Neutrophil (primary cell): ENCODE measurements around the gene TM7SF2.

Source experiments
- H3K27ac ChIP-seq: fragments of 200-600 bp; sonication (generic); 2 replicates; pipeline ENCODE4 v1.5.1; 2016; ENCODE audit warnings: mild to moderate bottlenecking, moderate library complexity
- H3K27me3 ChIP-seq: fragments of 200-600 bp; sonication (generic); 2 replicates; pipeline ENCODE4 v1.6.0; 2016; ENCODE audit warnings: mild to moderate bottlenecking
- H3K36me3 ChIP-seq: fragments of 200-600 bp; sonication (generic); 2 replicates; pipeline ENCODE4 v1.5.1; 2017
- H3K4me1 ChIP-seq, 2 experiments: fragments of 200-600 bp in 1 of 2; sonication (generic) in 1 of 2; 1 replicate in 1 of 2; 2 replicates in 1 of 2; pipeline versions ENCODE4 v1.5.1 to v1.6.1; 2013 to 2016; ENCODE audit warnings: low read depth in 1 of 2, low read length in 1 of 2, mild to moderate bottlenecking in 1 of 2, moderate library complexity in 1 of 2; ENCODE audit not compliant: control insufficient read depth in 1 of 2, insufficient read depth in 1 of 2
- H3K4me3 ChIP-seq, 2 experiments: fragments of 200-600 bp in 1 of 2; sonication (generic) in 1 of 2; 1 replicate in 1 of 2; 2 replicates in 1 of 2; pipeline ENCODE4 v1.5.1; 2013 to 2016; ENCODE audit warnings: low read depth in 1 of 2, low read length in 1 of 2, mild to moderate bottlenecking in 1 of 2, moderate library complexity in 1 of 2
- H3K9me3 ChIP-seq: fragments of 200-600 bp; sonication (generic); 2 replicates; pipeline ENCODE4 v1.5.1; 2016
- CTCF ChIP-seq: fragments of 200-600 bp; sonication (generic); IDR thresholded peaks from 2 replicates; pipeline ENCODE4 v1.5.1; 2016; ENCODE audit warnings: antibody characterized with exemption

TM7SF2 gene

GRCh38 chr11:65066805-65067291 is 44.8 kb upstream of the TM7SF2 start:
- no peak for TF ChIP-seq CTCF
- Histone ChIP-seq H3K9me3 (no peaks in the 10 kb centered on the region), H3K4me1 (no peaks in the 10 kb centered on the region), H3K27ac (no peak overlapping the region), H3K36me3 (no peaks in the 10 kb centered on the region), H3K4me3 (no peak overlapping the region), H3K27me3 (no peaks in the 10 kb centered on the region)

GRCh38 chr11:65067446-65067845 is 44.2 kb upstream of the TM7SF2 start:
- H3K4me3 ChIP-seq, result no peak overlapping the region
- H3K27ac ChIP-seq, result no peak overlapping the region
- H3K9me3 ChIP-seq, result no peaks in the 10 kb centered on the region
- H3K27me3 ChIP-seq, result no peaks in the 10 kb centered on the region
- TF ChIP-seq CTCF, result no peak
- no peaks in the 10 kb centered on the region for H3K36me3 ChIP-seq
- H3K4me1 ChIP-seq, result no peaks in the 10 kb centered on the region

GRCh38 chr11:65069217-65069616 is 42.5 kb upstream of the TM7SF2 start:
- H3K36me3 ChIP-seq, result no peaks in the 10 kb centered on the region
- no peak overlapping the region for H3K4me3 ChIP-seq
- H3K27me3 ChIP-seq, result no peaks in the 10 kb centered on the region
- H3K4me1 ChIP-seq, result no peaks in the 10 kb centered on the region
- no peaks in the 10 kb centered on the region for H3K9me3 ChIP-seq
- H3K27ac ChIP-seq, result no peak overlapping the region
- TF ChIP-seq CTCF, result no peak

GRCh38 chr11:65071907-65072630 is 39.6 kb upstream of the TM7SF2 start:
- H3K9me3 ChIP-seq, result no peaks in the 10 kb centered on the region
- peaks cover 5% of the 10 kb centered on the region for H3K36me3 ChIP-seq
- TF ChIP-seq CTCF, result no peak
- no peak overlapping the region for H3K4me3 ChIP-seq
- H3K4me1 ChIP-seq, result no peaks in the 10 kb centered on the region
- no peak overlapping the region for H3K27ac ChIP-seq
- no peaks in the 10 kb centered on the region for H3K27me3 ChIP-seq

GRCh38 chr11:65072631-65072966 is 39.1 kb upstream of the TM7SF2 start:
- H3K9me3 ChIP-seq, result no peaks in the 10 kb centered on the region
- TF ChIP-seq CTCF, result no peak
- no peak overlapping the region for H3K4me3 ChIP-seq
- peaks cover 5% of the 10 kb centered on the region for H3K36me3 ChIP-seq
- no peak overlapping the region for H3K27ac ChIP-seq
- H3K4me1 ChIP-seq, result no peaks in the 10 kb centered on the region
- no peaks in the 10 kb centered on the region for H3K27me3 ChIP-seq
